GM19467 (cell line): ENCODE results near the gene ZBTB40.

ENCODE experiments used
- ATAC-seq: cut with Tn5 transposase; IDR thresholded peaks from one replicate; pipeline ENCODE4 v1.9.1; 2021; ENCODE audit warnings: mild to moderate bottlenecking, moderate library complexity; ENCODE audit not compliant: unreplicated experiment

The ZBTB40 gene

DNA sequence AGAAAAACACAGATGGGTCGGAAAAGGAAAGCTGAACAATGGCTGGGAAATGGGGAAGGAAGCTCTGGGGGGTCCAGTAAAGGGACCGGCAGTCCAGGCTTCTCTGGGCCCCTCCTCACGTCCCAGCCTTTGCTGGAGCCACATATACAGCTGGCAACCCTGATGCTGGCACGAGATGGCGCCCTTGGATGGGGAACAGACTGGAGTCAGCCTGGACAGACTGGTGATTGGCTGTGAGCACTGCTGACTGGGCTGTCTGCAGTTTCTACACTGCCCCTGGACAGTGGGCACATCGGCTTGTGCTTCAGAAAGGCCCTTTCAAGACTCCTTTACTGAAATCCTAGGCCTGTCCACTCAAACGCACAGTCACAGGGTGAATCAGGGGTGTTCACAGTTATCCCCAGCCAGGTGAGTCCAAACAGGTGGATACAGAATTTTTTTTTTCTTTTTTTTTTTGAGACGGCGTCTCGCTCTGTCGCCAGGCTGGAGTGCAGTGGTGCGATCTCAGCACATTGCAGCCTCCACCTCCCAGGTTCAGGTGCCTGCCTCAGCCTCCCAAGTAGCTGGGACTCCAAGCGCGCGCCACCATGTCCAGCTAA is 31.1 kb upstream of the ZBTB40 start:
- no peak for ATAC-seq

DNA sequence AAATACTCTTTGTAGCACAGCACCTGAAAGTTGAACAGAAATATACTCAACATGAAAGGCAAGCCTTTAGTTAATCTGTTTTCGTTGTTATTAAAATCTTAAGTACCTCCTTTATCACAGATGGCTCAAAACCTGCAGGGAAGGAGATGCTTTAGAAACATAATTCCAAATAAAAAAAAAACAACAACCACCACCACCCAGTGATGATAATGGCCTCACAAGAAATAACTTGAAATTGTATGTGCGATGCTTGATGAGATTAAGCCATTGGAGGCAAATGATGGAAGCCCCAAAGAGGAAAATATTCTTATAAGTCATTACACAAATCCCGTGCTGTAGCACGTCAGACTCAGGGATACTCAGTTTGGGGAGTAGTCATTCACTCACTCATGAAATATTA is 24.9 kb upstream of the ZBTB40 start:
- ATAC-seq = no peak

DNA sequence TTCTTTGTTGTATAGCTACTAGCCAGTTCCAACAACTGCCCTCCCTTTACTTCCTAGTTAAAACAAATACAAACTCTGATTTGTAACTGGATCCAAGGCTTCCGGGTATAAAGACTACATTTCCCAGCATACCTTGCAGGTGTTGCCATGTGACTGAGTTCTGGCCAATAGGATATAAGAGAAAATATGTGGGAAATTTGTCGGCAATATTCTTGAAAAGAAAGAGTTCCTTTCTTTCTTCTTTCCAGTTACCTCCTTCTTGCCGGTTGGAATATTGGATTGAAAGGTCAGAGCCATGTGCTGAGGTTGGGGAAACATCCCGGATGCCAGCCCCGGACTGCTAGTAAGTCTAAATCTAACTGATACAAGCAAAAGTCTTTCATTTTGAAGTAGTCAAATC is 23.0 kb upstream of the ZBTB40 start:
- no peak for ATAC-seq

DNA sequence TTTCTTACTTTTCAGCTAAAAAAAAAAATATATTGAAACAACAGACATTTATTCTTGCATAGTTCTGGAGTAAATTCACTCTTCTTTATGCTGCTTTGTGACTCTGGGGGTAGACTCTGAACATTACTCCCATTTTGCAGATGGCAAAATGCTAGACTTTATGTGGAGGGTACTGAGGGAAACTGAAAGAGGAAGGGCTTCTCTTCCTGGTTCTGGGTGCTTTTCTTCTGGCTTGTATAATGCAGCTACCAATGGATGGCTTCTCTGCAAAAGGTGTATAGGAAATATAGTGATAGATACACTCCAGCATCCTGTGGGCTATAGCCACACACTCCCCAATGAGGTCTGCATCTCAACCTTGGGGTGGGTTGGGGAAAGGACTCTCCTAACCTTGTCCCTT is 19.7 kb upstream of the ZBTB40 start:
- ATAC-seq = no peak

DNA sequence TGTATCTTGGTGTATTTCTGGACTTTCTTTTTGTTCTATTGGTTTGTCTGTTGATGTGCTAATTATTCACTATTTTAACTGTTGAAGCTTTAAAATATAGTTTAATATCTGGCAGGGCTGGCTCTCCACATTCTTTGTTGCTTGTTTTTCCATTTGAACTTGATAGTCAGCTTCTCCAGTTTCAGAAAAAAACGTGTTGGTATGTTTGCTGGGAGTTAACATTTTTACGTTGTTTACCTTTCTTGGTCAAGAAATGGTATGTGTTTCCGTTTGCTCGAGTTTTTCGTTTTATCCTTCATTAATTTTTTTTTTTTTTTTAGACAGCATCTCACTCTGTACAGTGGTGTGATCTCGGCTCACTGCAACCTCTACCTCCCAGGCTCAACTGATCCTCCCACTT is 16.9 kb upstream of the ZBTB40 start:
- no peak for ATAC-seq

DNA sequence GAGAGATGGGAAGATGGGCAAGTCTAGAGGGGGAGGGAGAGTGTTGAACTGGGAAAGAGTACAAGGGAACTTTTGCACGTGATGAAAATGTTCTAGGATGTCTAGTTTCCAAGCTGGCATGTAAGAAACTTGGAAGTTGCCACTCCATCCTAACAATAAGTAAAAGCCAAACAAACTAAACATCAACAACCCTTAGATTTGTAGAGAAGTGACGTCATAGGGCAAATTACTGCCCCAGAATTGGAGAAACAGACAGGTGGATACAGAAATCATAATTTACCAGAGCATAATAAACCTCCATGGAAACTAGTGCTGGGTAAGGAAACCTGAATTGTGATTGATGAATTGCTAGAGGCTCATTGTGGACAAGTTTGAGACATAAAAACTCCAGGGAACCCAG is 14.7 kb upstream of the ZBTB40 start:
- no peak for ATAC-seq

DNA sequence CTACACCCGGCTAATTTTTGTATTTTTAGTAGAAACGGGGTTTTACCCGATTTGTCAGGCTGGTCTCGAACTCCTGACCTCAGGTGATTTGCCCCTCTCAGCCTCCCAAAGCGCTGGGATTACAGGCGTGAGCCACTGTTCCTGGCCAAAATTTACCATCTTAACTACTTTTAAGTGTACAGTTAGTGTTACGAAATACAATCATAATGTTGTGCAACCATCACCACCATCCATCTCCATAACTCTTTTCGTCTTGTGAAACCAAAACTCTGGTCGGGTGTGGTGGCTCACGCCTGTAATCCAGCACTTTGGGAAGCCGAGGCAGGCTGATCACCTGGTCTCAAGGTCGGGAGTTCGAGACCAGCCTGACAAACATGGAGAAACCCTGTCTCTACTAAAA is 14.1 kb upstream of the ZBTB40 start:
- ATAC-seq = no peak

DNA sequence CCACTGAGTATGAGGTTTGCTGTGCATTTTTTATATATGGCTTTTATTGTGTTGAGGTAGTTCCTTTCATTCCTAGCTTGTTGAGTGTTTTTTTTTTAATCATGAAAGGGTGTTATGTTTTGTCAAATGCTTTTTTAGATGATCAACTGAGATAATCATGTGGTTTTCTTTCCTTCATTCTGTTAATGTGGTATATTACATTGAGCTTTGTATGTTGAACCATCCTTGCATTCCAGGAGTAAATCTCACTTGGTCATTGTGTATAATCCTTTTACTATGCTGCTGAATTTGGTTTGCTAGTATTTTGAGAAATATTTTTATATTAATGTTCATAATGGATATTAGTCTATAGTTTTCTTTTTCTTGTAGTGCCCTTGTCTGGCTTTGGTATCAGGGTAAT is 11.1 kb upstream of the ZBTB40 start:
- ATAC-seq = no peak

DNA sequence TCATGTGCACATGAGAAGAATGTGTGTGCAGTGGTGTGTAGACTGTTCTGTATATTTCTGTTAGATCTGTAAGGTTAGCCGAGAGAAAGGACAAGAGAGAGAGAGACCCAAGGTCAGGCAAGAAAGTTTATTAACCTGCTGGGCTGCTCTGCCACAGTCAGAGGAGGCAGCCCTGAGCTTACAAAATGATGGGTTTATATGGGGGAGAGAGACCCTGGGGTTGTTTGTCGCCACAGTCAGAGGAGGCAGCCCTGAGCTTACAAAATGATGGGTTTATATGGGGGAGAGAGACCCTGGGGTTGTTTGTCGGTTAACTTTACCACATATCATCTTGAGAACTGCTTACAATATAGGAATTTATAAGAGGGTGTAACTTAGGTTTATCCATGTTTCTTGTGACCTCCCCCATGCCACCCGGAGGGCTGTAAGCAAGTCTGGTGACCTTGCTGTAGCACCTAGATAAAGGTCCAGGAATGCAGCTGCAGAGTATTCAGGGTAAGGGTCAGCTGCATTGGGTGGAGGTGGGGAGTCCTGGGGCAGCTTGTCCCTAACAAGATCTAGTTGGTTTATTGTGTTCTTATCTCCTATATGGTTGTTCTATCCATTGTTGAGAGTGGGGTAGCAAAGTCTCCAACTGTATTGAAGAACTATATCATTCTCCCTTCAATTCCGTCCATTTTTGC is 9.3 kb upstream of the ZBTB40 start:
- ATAC-seq = no peak

DNA sequence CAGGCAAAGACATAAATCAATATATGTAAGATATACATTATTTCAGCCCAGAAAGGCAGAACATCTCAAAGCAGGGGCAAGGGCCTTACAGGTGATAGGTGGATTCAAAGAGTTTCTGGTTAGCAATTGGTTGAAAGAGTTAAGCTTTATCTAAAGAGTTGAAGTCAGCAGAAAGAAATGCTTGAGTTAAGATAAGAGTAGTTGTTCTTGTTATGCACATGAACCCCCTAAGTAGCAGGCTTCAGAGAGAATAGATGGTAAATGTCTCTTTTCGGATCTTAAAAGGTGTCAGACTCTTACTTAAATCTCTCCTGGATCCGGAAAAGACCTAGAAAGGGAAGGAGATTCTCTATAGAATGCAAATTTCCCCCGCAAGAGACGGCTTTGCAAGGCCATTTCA is 8.3 kb upstream of the ZBTB40 start:
- no peak for ATAC-seq

DNA sequence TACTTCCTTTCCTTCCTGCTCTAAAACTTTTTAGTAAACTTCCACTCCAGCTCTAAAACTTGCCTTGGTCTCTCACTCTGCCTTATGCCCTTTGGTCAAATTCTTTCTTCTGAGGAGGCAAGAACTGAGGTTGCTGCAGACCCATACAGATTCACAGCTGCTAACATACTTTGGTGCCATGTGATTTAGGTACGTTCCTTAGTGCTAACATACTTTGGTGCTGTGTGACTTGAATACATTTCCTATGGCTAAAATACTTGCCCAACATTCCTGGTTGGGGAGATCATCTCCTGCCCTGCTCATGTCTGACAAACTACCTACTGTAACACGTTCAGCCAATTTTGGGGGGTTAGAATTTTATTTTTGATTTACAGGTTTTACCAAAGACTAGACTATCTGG is 6.8 kb upstream of the ZBTB40 start:
- ATAC-seq = no peak

DNA sequence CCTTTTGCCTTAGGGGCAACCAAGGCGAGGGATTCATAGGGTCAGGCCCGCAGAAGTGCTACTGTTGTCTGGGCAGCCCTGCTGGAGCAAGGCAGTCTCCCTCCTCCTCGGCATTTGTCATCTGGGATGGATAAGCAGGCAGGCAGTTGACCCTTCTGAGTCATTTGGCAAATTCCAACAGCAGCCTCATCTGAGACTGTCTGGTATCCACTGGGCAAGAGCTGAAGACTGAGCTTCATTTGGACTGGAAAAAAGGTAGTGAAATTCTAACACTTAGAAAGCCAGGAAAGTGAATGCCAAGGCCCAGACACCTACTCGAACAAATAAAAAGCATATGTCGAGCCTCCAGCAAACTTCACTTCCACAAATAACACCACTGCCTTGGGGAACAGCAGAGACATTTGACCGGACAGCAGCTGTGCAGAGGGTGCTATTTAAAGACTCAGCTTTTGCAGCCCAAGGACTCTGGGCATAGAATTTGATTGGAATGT is 4.0 kb upstream of the ZBTB40 start:
- no peak for ATAC-seq

DNA sequence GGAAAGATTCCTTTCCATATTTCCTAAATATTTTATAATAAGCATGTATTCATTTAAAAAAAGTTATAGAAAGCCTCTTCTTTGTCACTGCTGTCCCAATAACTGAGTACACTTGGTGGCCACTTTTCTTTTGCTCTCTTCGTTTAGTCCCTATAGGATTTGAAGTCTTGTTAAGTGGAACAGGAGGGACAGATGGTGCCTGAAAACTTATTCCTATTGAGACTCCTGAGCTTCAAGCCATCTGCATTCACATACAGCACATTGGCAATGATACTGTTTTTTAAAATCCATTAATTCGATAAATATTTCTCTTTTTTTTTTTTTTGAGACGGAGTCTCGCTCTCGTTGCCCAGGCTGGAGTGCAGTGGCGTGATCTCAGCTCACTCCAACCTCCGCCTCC is 2.0 kb upstream of the ZBTB40 start:
- no peak for ATAC-seq

DNA sequence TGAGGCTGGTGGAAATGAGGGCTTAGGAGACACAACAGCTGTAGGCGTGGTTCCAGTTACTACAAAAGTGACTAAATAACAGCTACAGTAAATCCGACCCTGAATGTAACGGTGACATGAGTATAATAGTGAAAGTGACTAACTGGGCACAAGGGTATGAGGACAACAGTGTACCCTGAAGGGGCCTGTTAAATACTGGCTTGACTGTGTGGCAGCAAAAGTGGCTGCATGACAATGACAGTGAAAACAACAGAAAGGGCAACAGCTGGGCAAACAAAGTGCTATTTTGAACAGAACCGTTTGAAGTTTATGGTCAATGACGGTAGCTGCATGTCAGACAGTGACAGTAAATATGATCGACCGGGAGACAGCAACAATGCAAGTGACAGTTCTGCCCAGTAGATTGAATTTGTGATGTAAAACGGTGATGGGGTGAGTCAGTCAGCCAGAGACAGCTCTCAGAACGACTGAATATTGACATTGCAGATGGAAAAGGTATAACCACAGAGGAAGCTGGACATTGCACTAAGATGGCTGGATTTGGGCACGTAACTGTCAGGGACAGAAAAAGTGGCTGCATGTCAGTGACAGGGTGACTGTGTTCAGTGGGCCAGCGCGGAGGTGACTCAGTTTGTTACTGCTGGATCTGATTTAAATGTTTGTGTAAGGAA is 1.2 kb upstream of the ZBTB40 start:
- ATAC-seq = no peak

DNA sequence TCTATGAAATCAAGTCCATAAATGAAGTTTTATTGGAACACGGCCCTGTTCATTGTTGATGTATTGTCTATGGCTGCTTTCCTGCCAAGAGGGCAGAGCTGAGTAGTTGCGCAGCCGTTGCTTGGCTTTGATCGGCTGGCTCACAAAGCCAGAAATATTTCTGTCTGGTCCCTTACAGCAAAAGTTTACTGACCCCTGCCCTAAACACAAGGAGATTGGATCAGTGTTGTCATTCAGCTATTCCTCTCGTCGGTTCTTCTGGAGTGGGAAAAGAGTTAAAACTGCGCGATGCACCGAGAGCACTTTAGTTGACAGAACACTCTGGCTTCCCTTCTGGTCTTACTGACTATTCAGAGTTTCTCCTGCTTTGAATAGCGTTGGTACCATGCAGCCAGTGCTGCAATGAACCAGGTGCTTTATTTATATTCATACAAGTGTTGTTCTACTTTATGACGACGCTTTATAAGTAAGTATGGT is 868 bp downstream of the ZBTB40 start:
- ATAC-seq = peak; percentile 21

DNA sequence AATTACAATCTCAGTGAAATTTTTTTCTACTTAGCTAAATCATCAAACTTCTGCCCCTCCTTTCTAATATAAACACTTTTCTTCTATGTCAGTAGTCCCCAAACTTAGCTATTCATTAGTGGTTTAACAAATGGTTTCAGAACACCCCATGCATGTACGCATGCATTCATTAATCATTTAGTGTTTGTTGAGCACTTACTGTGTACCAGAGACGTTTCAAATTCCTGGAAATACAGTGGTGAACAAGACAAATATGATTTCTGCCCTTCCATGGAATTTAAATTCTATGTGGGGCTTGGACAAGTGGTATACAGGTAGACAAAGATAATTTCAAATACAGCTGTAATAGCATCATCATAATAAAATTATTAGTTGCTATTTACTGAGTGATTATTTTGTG is 1.5 kb downstream of the ZBTB40 start:
- no peak for ATAC-seq

DNA sequence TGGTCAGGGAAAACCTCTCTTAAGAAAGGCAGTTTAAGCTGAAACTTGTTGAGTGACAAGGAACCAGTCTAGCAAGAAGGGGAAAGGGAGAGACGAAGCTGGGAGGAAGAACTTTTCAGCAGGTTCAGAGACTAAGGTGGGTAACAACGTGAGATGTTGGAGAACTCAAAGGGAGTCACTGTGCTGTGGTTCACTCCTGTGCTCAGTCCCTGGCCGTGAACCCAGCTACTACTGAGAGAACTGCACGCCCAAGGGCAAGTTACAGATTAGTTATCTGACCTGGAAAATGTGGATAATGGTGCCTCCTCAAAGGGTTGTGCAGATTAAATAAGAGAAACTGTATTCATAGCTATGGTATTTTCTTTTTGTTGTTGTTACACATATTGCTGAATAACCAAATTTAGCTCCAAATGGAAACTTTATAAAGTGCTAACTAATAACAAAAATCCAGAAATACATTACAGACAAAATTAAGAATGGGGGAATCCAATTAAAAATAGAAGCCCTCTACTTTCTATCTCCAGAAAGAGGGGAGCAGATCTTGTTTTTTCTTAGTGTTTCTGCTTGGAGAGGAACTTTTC is 2.9 kb downstream of the ZBTB40 start:
- no peak for ATAC-seq

DNA sequence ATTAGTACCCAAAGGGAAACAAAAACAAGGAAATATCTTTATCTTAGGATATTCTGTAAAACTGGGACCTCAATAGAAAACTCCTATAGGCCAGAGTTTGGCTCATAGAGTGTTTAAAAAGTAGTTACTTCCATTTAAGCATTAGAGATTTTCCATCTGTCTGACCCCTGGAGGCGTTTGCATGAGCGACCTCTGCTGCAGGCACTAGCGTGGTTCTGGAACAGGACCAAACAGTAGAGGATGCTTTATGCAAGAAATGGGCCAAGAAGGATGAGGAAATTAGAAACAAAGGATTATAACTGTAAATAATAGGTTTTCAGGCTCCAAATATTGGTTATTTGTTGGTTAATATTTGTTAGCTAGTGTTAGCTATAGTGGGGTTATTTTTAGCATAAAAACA is 5.7 kb downstream of the ZBTB40 start:
- ATAC-seq = no peak

DNA sequence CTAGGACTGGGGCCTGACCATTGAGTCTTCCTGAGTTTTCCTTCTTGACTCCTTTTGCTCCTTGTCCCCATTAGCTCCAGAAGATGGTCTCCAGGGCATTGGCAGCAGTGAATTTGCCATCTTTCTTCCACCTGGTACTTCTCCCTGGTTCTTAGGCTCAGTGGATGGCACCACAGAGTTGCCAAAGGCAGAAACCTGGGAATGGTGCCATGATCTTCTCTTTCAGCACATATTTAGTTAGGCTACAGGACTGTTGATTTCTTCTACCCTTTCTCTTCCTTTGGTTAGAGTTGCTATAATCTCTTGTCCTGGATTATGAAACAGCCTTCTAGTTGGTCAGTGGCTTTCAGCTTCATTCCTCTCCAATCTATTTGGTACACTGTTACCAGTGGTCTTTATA is 6.2 kb downstream of the ZBTB40 start:
- no peak for ATAC-seq

DNA sequence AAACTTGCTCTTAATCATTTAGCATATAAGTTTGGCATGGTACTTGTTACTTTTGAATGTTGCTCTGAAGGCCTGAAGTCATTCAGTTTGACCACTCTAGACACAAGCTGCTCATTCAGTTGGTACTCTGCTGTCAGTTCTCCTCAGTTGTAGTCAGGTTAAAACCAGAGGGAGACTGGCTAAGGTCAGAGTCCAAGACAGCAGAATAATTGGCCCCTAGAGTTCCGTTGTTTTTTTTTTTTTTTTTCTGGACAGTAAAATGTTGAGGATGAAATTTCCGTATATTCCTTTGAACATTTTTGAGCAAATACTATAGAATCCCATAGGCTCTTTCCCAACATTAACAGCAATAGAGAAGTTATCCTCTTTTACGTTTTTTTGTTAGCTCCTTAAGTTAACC is 9.4 kb downstream of the ZBTB40 start:
- no peak for ATAC-seq

DNA sequence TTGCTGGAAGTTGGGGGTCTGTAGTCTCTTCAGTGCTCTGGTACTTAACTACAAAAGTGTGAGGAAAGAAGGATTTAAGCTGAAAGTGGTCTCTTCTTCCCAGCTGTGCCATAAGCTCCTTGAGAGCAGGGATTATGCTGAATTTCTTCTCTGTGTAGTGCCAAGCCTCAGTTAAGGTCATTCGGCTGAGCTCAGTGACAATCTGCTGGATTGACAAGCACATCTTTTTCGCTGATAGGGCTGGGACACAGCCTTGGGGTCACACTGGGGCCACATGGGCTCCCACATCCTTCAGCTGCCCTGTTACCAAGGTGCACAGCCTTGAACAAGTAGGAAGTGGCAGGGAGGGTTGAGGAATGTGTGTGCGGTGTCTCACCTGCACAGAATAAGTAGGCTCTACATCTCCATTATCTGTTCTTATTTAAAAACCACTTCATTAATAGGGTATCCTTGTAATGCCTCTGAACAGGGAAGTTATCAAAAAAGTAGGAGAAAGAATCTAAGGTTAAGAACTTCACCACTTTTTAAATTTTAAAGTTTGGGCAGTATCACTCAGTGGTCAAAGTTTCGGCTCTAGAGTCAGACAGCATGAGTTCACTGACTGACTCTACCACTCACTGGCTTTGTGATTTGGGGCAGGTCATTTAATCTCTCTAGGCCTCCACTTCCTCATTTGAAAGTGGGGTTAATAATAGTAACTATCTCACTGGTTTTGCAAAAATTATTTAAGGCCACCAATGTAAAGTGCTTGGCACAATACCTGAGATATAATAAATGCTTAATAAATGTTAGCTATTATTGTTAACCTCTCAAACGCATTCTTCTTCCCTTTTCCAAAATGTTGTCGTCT is 10.3 kb downstream of the ZBTB40 start:
- ATAC-seq = no peak
